DND-41 (cell line): Measurements from ENCODE around the gene CAPN3.

ENCODE experiments used
- ATAC-seq: fragments of 200-7000 bp; cut with Tn5 transposase; 3 replicates; pipeline ENCODE4 v1.9.1; 2021; ENCODE audit warnings: low read depth; ENCODE audit not compliant: insufficient read depth
- DNase-seq: peaks from one replicate; pipeline ENCODE4 v3.0.0-alpha.2; 2020
- H2AFZ ChIP-seq: 2 replicates; pipeline ENCODE4 v1.6.0; 2012; ENCODE audit warnings: low read depth, low read length
- H3K27ac ChIP-seq: 2 replicates; pipeline ENCODE4 v1.5.1; 2012; ENCODE audit warnings: low read length, inconsistent platforms
- H3K27me3 ChIP-seq: fragments of 200-600 bp; sonication (generic); 2 replicates; pipeline ENCODE4 v1.6.0; 2012; ENCODE audit warnings: low read length, mild to moderate bottlenecking, inconsistent platforms; ENCODE audit not compliant: insufficient read depth, poor library complexity
- H3K36me3 ChIP-seq: 2 replicates; pipeline ENCODE4 v1.5.1; 2012; ENCODE audit warnings: low read length, inconsistent platforms; ENCODE audit not compliant: insufficient read depth
- H3K4me1 ChIP-seq: 2 replicates; pipeline ENCODE4 v1.5.1; 2012; ENCODE audit warnings: mild to moderate bottlenecking, low read length; ENCODE audit not compliant: insufficient read depth
- H3K4me2 ChIP-seq: 2 replicates; pipeline ENCODE4 v1.6.0; 2012; ENCODE audit warnings: mild to moderate bottlenecking, moderate library complexity, low read length, inconsistent platforms; ENCODE audit not compliant: insufficient read depth
- H3K4me3 ChIP-seq, 2 experiments: fragments of 200-600 bp in 1 of 2; shearing (Covaris generic) in 1 of 2; 2 replicates each; pipeline ENCODE4 v1.5.1; 2012 to 2016; ENCODE audit warnings: inconsistent platforms in 2 of 2, low read length in 2 of 2, mild to moderate bottlenecking in 2 of 2, low read depth in 1 of 2, moderate library complexity in 1 of 2
- H3K79me2 ChIP-seq: 2 replicates; pipeline ENCODE4 v1.6.0; 2012; ENCODE audit warnings: low read length, inconsistent platforms; ENCODE audit not compliant: insufficient read depth
- H3K9ac ChIP-seq: 2 replicates; pipeline ENCODE4 v1.6.0; 2012; ENCODE audit warnings: low read depth, mild to moderate bottlenecking, inconsistent platforms, low read length, moderate library complexity
- H3K9me3 ChIP-seq: 2 replicates; pipeline ENCODE4 v1.5.1; 2012; ENCODE audit warnings: low read length, moderate library complexity, mild to moderate bottlenecking, inconsistent platforms; ENCODE audit not compliant: insufficient read depth, severe bottlenecking
- H4K20me1 ChIP-seq: 2 replicates; pipeline ENCODE4 v1.6.0; 2012; ENCODE audit warnings: low read length; ENCODE audit not compliant: insufficient read depth
- CTCF ChIP-seq: IDR thresholded peaks from 2 replicates; pipeline ENCODE4 v1.5.1; 2012; ENCODE audit warnings: borderline replicate concordance, low read length, moderate library complexity, mild to moderate bottlenecking; ENCODE audit not compliant: poor library complexity, severe bottlenecking; ENCODE audit errors: extremely low read depth
- EZH2 ChIP-seq: IDR thresholded peaks from 3 replicates; pipeline ENCODE4 v1.6.1; 2012; ENCODE audit warnings: borderline replicate concordance, low read depth, mild to moderate bottlenecking, moderate library complexity, low read length, inconsistent platforms; ENCODE audit not compliant: severe bottlenecking

CAPN3 gene

GRCh38 chr15:42374810-42375209 lies 15.5 kb downstream of the CAPN3 start:
- no peak for ATAC-seq
- no peak for DNase-seq
- H3K9me3 ChIP-seq = no peaks in the 10 kb centered on the region
- no peak overlapping the region for H3K27ac ChIP-seq
- H3K27me3 ChIP-seq = no peaks in the 10 kb centered on the region
- no peaks in the 10 kb centered on the region for H3K36me3 ChIP-seq
- no peaks in the 10 kb centered on the region for H3K79me2 ChIP-seq
- H4K20me1 ChIP-seq = no peaks in the 10 kb centered on the region
- H3K4me1 ChIP-seq = no peaks in the 10 kb centered on the region
- no peak overlapping the region for H3K4me3 ChIP-seq
- H3K4me2 ChIP-seq = no peak overlapping the region
- no peak overlapping the region for H3K9ac ChIP-seq
- H2AFZ ChIP-seq = no peak overlapping the region
- TF ChIP-seq EZH2 (no peak), CTCF (no peak)

- no peaks in the 10 kb centered on the region for H3K27me3 ChIP-seq
- H3K4me1 ChIP-seq = no peaks in the 10 kb centered on the region
- DNase-seq (no peak), ATAC-seq (no peak)
- H3K36me3 ChIP-seq = no peaks in the 10 kb centered on the region
- no peak overlapping the region for H3K4me3 ChIP-seq
- H3K9ac ChIP-seq = no peak overlapping the region
- H3K27ac ChIP-seq = no peak overlapping the region
- no peaks in the 10 kb centered on the region for H3K79me2 ChIP-seq
- TF ChIP-seq CTCF (no peak), EZH2 (no peak)
- H3K4me2 ChIP-seq = no peak overlapping the region
- no peaks in the 10 kb centered on the region for H4K20me1 ChIP-seq
- H3K9me3 ChIP-seq = no peaks in the 10 kb centered on the region
- H2AFZ ChIP-seq = no peak overlapping the region
Observed at GRCh38 chr15:42375252-42375651, 16.0 kb downstream of the CAPN3 start.

- DNase-seq (no peak), ATAC-seq (no peak)
- Histone ChIP-seq H3K79me2 (no peaks in the 10 kb centered on the region), H3K27me3 (no peaks in the 10 kb centered on the region), H3K4me2 (no peak overlapping the region), H3K27ac (no peak overlapping the region), H3K9ac (no peak overlapping the region), H3K4me3 (no peak overlapping the region), H3K9me3 (no peaks in the 10 kb centered on the region), H3K4me1 (no peaks in the 10 kb centered on the region), H3K36me3 (no peaks in the 10 kb centered on the region), H4K20me1 (no peaks in the 10 kb centered on the region), H2AFZ (no peak overlapping the region)
- TF ChIP-seq CTCF = no peak
- no peak for TF ChIP-seq EZH2
Observed at GRCh38 chr15:42375941-42376340, 16.6 kb downstream of the CAPN3 start.

- Histone ChIP-seq H3K9ac (no peak overlapping the region), H3K4me2 (no peak overlapping the region), H2AFZ (no peak overlapping the region), H4K20me1 (no peaks in the 10 kb centered on the region), H3K27ac (no peak overlapping the region), H3K4me1 (no peaks in the 10 kb centered on the region), H3K79me2 (no peaks in the 10 kb centered on the region), H3K9me3 (no peaks in the 10 kb centered on the region), H3K36me3 (no peaks in the 10 kb centered on the region), H3K27me3 (no peaks in the 10 kb centered on the region), H3K4me3 (no peak overlapping the region)
- DNase-seq (no peak), ATAC-seq (no peak)
- TF ChIP-seq CTCF (no peak), EZH2 (no peak)
Observed at GRCh38 chr15:42378011-42378410, 18.7 kb downstream of the CAPN3 start.
